Activated gamma-delta T cell treated with anti-CD3 and anti-CD28 coated beads, Interleukin-2, amount 50 U/mL, for 16 hours (primary cell): ENCODE results near the gene HMCN2.

Source experiments
- DNase-seq: peaks from one replicate; pipeline ENCODE4 v3.0.0-alpha.2; 2020; ENCODE audit warnings: low read depth

HMCN2 gene

GRCh38 chr9:130471411-130472183, 206.0 kb downstream of the HMCN2 start:
- DNase-seq = no peak

GRCh38 chr9:130472184-130472705, 206.7 kb downstream of the HMCN2 start:
- no peak for DNase-seq

GRCh38 chr9:130473009-130473408, 207.4 kb downstream of the HMCN2 start:
- DNase-seq = no peak

GRCh38 chr9:130473566-130473965, 208.0 kb downstream of the HMCN2 start:
- no peak for DNase-seq

GRCh38 chr9:130474106-130474505, 208.5 kb downstream of the HMCN2 start:
- no peak for DNase-seq

- DNase-seq = no peak
These were observed 210.7 kb downstream of the HMCN2 start for GRCh38 chr9:130476151-130476730.

GRCh38 chr9:130477564-130477963, 212.0 kb downstream of the HMCN2 start:
- no peak for DNase-seq

- no peak for DNase-seq
These were observed 212.6 kb downstream of the HMCN2 start for GRCh38 chr9:130478152-130478551.

GRCh38 chr9:130478736-130479575, 213.4 kb downstream of the HMCN2 start:
- no peak for DNase-seq

- DNase-seq = no peak
These were observed 214.0 kb downstream of the HMCN2 start for GRCh38 chr9:130479587-130479986.

- DNase-seq = no peak
These were observed 215.1 kb downstream of the HMCN2 start for GRCh38 chr9:130480673-130481072.

- DNase-seq = no peak
These were observed 216.9 kb downstream of the HMCN2 start for GRCh38 chr9:130482463-130482862.

- DNase-seq = no peak
These were observed 217.9 kb downstream of the HMCN2 start for GRCh38 chr9:130483371-130483971.
